Kidney epithelial cell (primary cell): ENCODE data around the gene CAMSAP2. TPM values are rescaled to one million over a fixed set of nuclear protein-coding genes. Genes with fewer than 3 reads are reported as not detected.

Experiments
- DNase-seq: peaks from one replicate; pipeline ENCODE4 v3.0.0-alpha.2; 2010; ENCODE audit warnings: low read depth
- H3K27me3 ChIP-seq: 2 replicates; pipeline ENCODE4 v1.6.0; 2011; ENCODE audit warnings: low read length; ENCODE audit not compliant: control insufficient read depth, insufficient read depth
- H3K36me3 ChIP-seq: 2 replicates; pipeline ENCODE4 v1.5.1; 2011; ENCODE audit warnings: low read length; ENCODE audit not compliant: control insufficient read depth, insufficient read depth
- H3K4me3 ChIP-seq: 2 replicates; pipeline ENCODE4 v1.5.1; 2011; ENCODE audit warnings: low read depth, mild to moderate bottlenecking, control low read depth, low read length
- CTCF ChIP-seq: IDR thresholded peaks from 2 replicates; pipeline ENCODE4 v1.5.1; 2011; ENCODE audit warnings: mild to moderate bottlenecking, moderate library complexity, low read length, control low read depth, inconsistent platforms; ENCODE audit not compliant: insufficient read depth, poor library complexity, severe bottlenecking
- total RNA-seq: library from RNA; depleted of rRNA; stranded (reverse); fragments of >200 nt; gene quantifications from 2 replicates; pipeline ENCODE4 v1.2.3, GENCODE V29; 2015

CAMSAP2 gene
- total RNA-seq, 1 donor from 2014 or later = 31.9 TPM

GRCh38 chr1:200899451-200899915 is 160.8 kb downstream of the CAMSAP2 start:
- no peak for TF ChIP-seq CTCF
- H3K36me3 ChIP-seq = peaks cover 2% of the 10 kb centered on the region
- no peak for DNase-seq
- no peaks in the 10 kb centered on the region for H3K27me3 ChIP-seq
- no peak overlapping the region for H3K4me3 ChIP-seq

GRCh38 chr1:200899954-200900867 is 161.5 kb downstream of the CAMSAP2 start:
- DNase-seq = no peak
- Histone ChIP-seq H3K36me3 (peaks cover 2% of the 10 kb centered on the region), H3K4me3 (no peak overlapping the region), H3K27me3 (no peaks in the 10 kb centered on the region)
- TF ChIP-seq CTCF = no peak

- H3K36me3 ChIP-seq = peaks cover 2% of the 10 kb centered on the region
- no peak overlapping the region for H3K4me3 ChIP-seq
These were observed 162.2 kb downstream of the CAMSAP2 start for GRCh38 chr1:200900877-200901276.

GRCh38 chr1:200901350-200901749 is 162.7 kb downstream of the CAMSAP2 start:
- TF ChIP-seq CTCF = no peak
- no peaks in the 10 kb centered on the region for H3K27me3 ChIP-seq
- DNase-seq = no peak
- peaks cover 2% of the 10 kb centered on the region for H3K36me3 ChIP-seq
- H3K4me3 ChIP-seq = no peak overlapping the region

More at GRCh38 chr1:200900877-200901276, 162.2 kb downstream of the CAMSAP2 start:
- DNase-seq = no peak
- TF ChIP-seq CTCF = no peak
- no peaks in the 10 kb centered on the region for H3K27me3 ChIP-seq

GRCh38 chr1:200901796-200902444 is 163.2 kb downstream of the CAMSAP2 start:
- Histone ChIP-seq H3K27me3 (no peaks in the 10 kb centered on the region), H3K4me3 (no peak overlapping the region), H3K36me3 (peaks cover 2% of the 10 kb centered on the region)
- TF ChIP-seq CTCF = no peak
- no peak for DNase-seq
